HepG2 (cell line): ENCODE data around the gene ANKS1A. TPM values are rescaled to one million over a fixed set of nuclear protein-coding genes. Genes with fewer than 3 reads are reported as not detected.

Experiments used
- ATAC-seq: fragments of 200-7000 bp; cut with Tn5 transposase; 3 replicates; pipeline ENCODE4 v1.9.1; 2020; ENCODE audit warnings: mild to moderate bottlenecking, moderate library complexity
- BruUV-seq: library from RNA; stranded (reverse); fragments of 400-500 nt; replicated peaks from 2 replicates; lab custom pipeline; 2021; lab: Mats Ljungman, UMichigan
- CTCF ChIA-PET: fragments of 300-600 bp; formaldehyde crosslinking; extraction: SDS; loops from one replicate; lab custom pipeline; 2021; ENCODE audit warnings: low total read pairs, inconsistent platforms, low intra/inter-chr PET ratio; lab: Yijun Ruan, JAX
- POLR2A ChIA-PET: fragments of 350-600 bp; sonication (Branson Sonifier 250); formaldehyde crosslinking; loops from one replicate; lab custom pipeline; 2020; ENCODE audit warnings: antibody characterized with exemption, inconsistent platforms; lab: Yijun Ruan, JAX
- DNase-seq: peaks from one replicate; pipeline ENCODE4 v3.0.0-alpha.2; 2015; ENCODE audit warnings: low spot score
- FAIRE-seq: peaks from 3 replicates; lab custom pipeline; 2011; peaks lifted over from hg19 to GRCh38; lab: Jason Lieb, UNC
- H2AFZ ChIP-seq: one replicate; pipeline ENCODE4 v1.6.1; 2011; ENCODE audit warnings: low read length, inconsistent platforms
- H3K27ac ChIP-seq: fragments of 300-600 bp; 3 replicates; pipeline ENCODE4 v1.8.0; 2011; ENCODE audit warnings: mixed run types, mild to moderate bottlenecking, mixed read lengths, low read length, inconsistent platforms; ENCODE audit not compliant: insufficient read depth; ENCODE audit errors: extremely low read length
- H3K27me3 ChIP-seq, 2 experiments: fragments of 200-600 bp in 1 of 2; 2 replicates in 1 of 2; 3 replicates in 1 of 2; pipeline versions ENCODE4 v1.6.0 to v1.8.0; 2011; ENCODE audit warnings: low read length in 2 of 2, mild to moderate bottlenecking in 2 of 2, moderate library complexity in 2 of 2, inconsistent platforms in 1 of 2; ENCODE audit not compliant: insufficient read depth in 2 of 2, control insufficient read depth in 1 of 2
- H3K36me3 ChIP-seq, 2 experiments: fragments of 200-600 bp in 1 of 2; replicated peaks in 1 of 2; 2 replicates in 1 of 2; 3 replicates in 1 of 2; pipeline versions ENCODE4 v1.5.1 to v1.8.0; 2011; ENCODE audit warnings: low read length in 2 of 2, inconsistent platforms in 1 of 2; ENCODE audit not compliant: insufficient read depth in 2 of 2, control insufficient read depth in 1 of 2
- H3K4me1 ChIP-seq: 2 replicates; pipeline ENCODE4 v1.5.1; 2012; ENCODE audit warnings: low read length, inconsistent platforms; ENCODE audit not compliant: insufficient read depth
- H3K4me2 ChIP-seq: 2 replicates; pipeline ENCODE4 v1.6.0; 2011; ENCODE audit warnings: low read depth, low read length, inconsistent platforms
- H3K4me3 ChIP-seq, 3 experiments: fragments of 200-600 bp in 1 of 3; sonication (generic), shearing (Covaris generic) in 1 of 3; replicated peaks in 1 of 3; 2 replicates each; pipeline ENCODE4 v1.5.1; 2011 to 2016; ENCODE audit warnings: low read length in 3 of 3, inconsistent platforms in 2 of 3, low read depth in 2 of 3, mild to moderate bottlenecking in 2 of 3, control low read depth in 1 of 3, mixed read lengths in 1 of 3; ENCODE audit not compliant: insufficient read depth in 1 of 3
- H3K79me2 ChIP-seq: one replicate; pipeline ENCODE4 v1.6.1; 2011; ENCODE audit warnings: low read length, inconsistent platforms; ENCODE audit not compliant: insufficient read depth
- H3K9ac ChIP-seq: 2 replicates; pipeline ENCODE4 v1.6.0; 2011; ENCODE audit warnings: mild to moderate bottlenecking, low read depth, low read length, inconsistent platforms; ENCODE audit not compliant: insufficient read depth
- H3K9me3 ChIP-seq: 2 replicates; pipeline ENCODE4 v1.5.1; 2012; ENCODE audit warnings: mild to moderate bottlenecking, low read length
- H4K20me1 ChIP-seq: 2 replicates; pipeline ENCODE4 v1.6.0; 2011; ENCODE audit warnings: inconsistent platforms, mild to moderate bottlenecking, low read length, moderate library complexity; ENCODE audit not compliant: insufficient read depth
- EED ChIP-seq: sonication (generic); formaldehyde crosslinking; IDR thresholded peaks from 2 replicates; pipeline ENCODE4 v1.5.0; 2020; ENCODE audit warnings: mild to moderate bottlenecking, missing genetic modification reagents
- HNRNPL ChIP-seq: fragments of 200-400 bp; formaldehyde crosslinking; IDR thresholded peaks from 2 replicates; pipeline ENCODE4 v1.6.1; 2017; ENCODE audit warnings: mild to moderate bottlenecking, low read depth, low read length
- MLXIP ChIP-seq: sonication (generic); formaldehyde crosslinking; IDR thresholded peaks from 2 replicates; pipeline ENCODE4 v1.9.0; 2021; ENCODE audit warnings: missing genetic modification reagents, borderline replicate concordance
- STAT5B ChIP-seq: sonication (generic); formaldehyde crosslinking; IDR thresholded peaks from 2 replicates; pipeline ENCODE4 v1.4.0; 2020; ENCODE audit warnings: missing genetic modification reagents
- TEF ChIP-seq: sonication (generic); formaldehyde crosslinking; IDR thresholded peaks from 2 replicates; pipeline ENCODE4 v1.5.0; 2020; ENCODE audit warnings: missing genetic modification reagents
- ZKSCAN5 ChIP-seq: sonication (generic); formaldehyde crosslinking; IDR thresholded peaks from 2 replicates; pipeline ENCODE4 v1.5.1; 2020; ENCODE audit warnings: mild to moderate bottlenecking, missing genetic modification reagents
- ZMAT5 ChIP-seq: sonication (generic); formaldehyde crosslinking; IDR thresholded peaks from 2 replicates; pipeline ENCODE4 v1.5.0; 2020; ENCODE audit warnings: mild to moderate bottlenecking, low read depth, missing genetic modification reagents, borderline replicate concordance
- ZNF180 ChIP-seq: sonication (generic); formaldehyde crosslinking; IDR thresholded peaks from 2 replicates; pipeline ENCODE4 v1.4.0; 2020; ENCODE audit warnings: low read depth, missing genetic modification reagents, borderline replicate concordance
- ZNF253 ChIP-seq: sonication (generic); formaldehyde crosslinking; IDR thresholded peaks from 2 replicates; pipeline ENCODE4 v1.8.0; 2022; ENCODE audit warnings: mild to moderate bottlenecking, missing genetic modification reagents, borderline replicate concordance
- WGBS: methylation state at CpG from one replicate; pipeline ENCODE4 v1.1.6; 2017; ENCODE audit warnings: low lambda C conversion rate; 5-methylcytosine and 5-hydroxymethylcytosine counted together
- in situ Hi-C: cut with HindIII; loops from 2 replicates; pipeline ENCODE4 v1.10.0; 2017; ENCODE audit warnings: low pct_unique_long_range_greater_than_20kb; ENCODE audit not compliant: extremely low pct_ligation_motif_present
- intact Hi-C: fragments of 100-400 bp; cut with micrococcal nuclease; formaldehyde crosslinking; loops from one replicate; pipeline ENCODE4 v1.10.0; 2022; ENCODE audit not compliant: unreplicated experiment
- polyA plus RNA-seq, 8 experiments: library from polyadenylated mRNA; depleted of rRNA in 3 of 8; stranded (reverse) in 7 of 8; unstranded in 1 of 8; fragments of >200 nt; fragmentation: Illumina TruSeq in 4 of 8; extraction: Trizol in 4 of 8; gene quantifications; 2 replicates each; pipeline versions ENCODE4 v1.2.1 to v1.2.3, GENCODE V29; 2011 to 2016; ENCODE audit warnings: low read depth in 4 of 8, missing spikeins in 1 of 8, mixed read lengths in 1 of 8; ENCODE audit not compliant: insufficient read depth in 1 of 8
- total RNA-seq, 5 experiments: library from RNA; depleted of rRNA; stranded (reverse); fragments of >200 nt; fragmentation: Illumina TruSeq; extraction: Trizol; gene quantifications; 2 replicates each; pipeline ENCODE4 v1.2.3, GENCODE V29; 2016; ENCODE audit warnings: low read depth in 1 of 5

ANKS1A gene
- total and polyA plus RNA-seq, 2 of the 13 experiments (the other 11 are each of a cell fraction or from before 2014, with no cell fraction given) = 7.2 to 15.1 TPM

- no peaks in the 10 kb centered on the region for H3K27me3 ChIP-seq
- ChIA-PET POLR2A (no interaction called here), CTCF (no interaction called here)
- BruUV-seq = no TSS peak
- in situ Hi-C loops = no loop called here
- no peaks in the 10 kb centered on the region for H3K9me3 ChIP-seq
- no peak for TF ChIP-seq ZNF180 (CRISPR knock-in tag)
- no peak for TF ChIP-seq EED (CRISPR knock-in tag)
- no peak for TF ChIP-seq ZKSCAN5 (CRISPR knock-in tag)
- TF ChIP-seq ZMAT5 (CRISPR knock-in tag) = no peak
- TF ChIP-seq MLXIP (CRISPR knock-in tag) = no peak
- TF ChIP-seq HNRNPL = no peak
- TF ChIP-seq TEF = no peak
- no peak for TF ChIP-seq ZNF253 (CRISPR knock-in tag)
- no peak for TF ChIP-seq STAT5B (CRISPR knock-in tag)
- H3K4me3 ChIP-seq = no peak overlapping the region
- WGBS = 97% methylated on average over 15 of the region's 15 CpGs
- H3K27ac ChIP-seq = no peak overlapping the region
- ATAC-seq = no peak
- DNase-seq = no peak
- H3K4me2 ChIP-seq = no peak overlapping the region
- H3K9ac ChIP-seq = no peak overlapping the region
- H2AFZ ChIP-seq = no peak overlapping the region
- no peaks in the 10 kb centered on the region for H4K20me1 ChIP-seq
- no peak for FAIRE-seq
- peaks cover 6 to 21% of the 10 kb centered on the region in 2 experiments; a peak in 4 of 5 replicates for H3K36me3 ChIP-seq
- H3K79me2 ChIP-seq = no peaks in the 10 kb centered on the region
- H3K4me1 ChIP-seq = no peaks in the 10 kb centered on the region
- intact Hi-C loops = no loop called here
Observed at GRCh38 chr6:35089935-35090505, 201.0 kb downstream of the ANKS1A start.
